GDM1 (cell line): ENCODE measurements around the gene RBM15.

ENCODE experiments used
- DNase-seq: peaks from one replicate; lab custom pipeline; 2025; lab: John Stamatoyannopoulos, UW

RBM15 gene

GRCh38 chr1:110355321-110355720 is 16.1 kb downstream of the RBM15 start:
- DNase-seq, result no peak

DNA sequence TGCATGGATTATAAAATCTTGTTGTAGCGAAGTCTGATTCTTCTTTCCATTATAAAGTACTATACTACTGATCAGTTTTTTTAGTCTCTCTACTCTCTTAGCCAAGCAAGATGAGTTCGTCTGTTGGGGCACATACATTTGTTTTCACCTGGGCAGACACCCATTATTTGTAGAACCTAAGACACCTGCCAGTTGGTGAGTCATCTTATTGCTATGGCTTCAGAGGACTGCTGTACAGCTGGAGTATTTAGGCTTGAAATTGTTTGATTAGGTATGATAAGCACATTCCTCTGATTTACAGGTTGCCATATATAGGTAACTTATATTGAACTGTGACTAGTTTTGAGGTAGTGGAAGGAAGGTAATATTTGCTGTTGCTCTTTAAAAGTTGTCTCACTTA is 17.2 kb downstream of the RBM15 start:
- no peak for DNase-seq

- no peak for DNase-seq
Measured at GRCh38 chr1:110360431-110360830, 21.3 kb downstream of the RBM15 start.

DNA sequence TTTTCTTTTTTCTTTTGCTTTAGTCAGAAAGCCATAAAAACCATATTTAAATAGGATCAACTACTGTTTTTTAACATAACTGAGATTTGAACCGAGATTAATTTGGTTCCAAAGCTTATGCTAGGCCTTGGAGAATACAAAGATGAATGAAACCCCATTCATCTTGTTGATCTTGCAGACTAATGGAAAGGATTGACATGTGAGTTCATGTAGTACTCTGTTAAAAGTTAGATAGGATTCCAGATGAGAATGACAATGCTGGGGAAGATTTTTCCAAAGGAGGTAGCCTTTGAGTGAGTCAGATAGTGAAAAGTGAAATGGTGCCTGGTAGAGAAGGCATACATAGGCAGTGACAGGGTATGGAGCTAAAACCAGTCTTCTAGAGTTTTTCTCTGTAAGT is 22.7 kb downstream of the RBM15 start:
- DNase-seq, result no peak

- DNase-seq, result no peak
Measured at GRCh38 chr1:110364221-110364620, 25.0 kb downstream of the RBM15 start.

GRCh38 chr1:110370827-110371226 is 31.6 kb downstream of the RBM15 start:
- DNase-seq, result no peak

- no peak for DNase-seq
Measured at GRCh38 chr1:110375490-110375889, 36.3 kb downstream of the RBM15 start.

DNA sequence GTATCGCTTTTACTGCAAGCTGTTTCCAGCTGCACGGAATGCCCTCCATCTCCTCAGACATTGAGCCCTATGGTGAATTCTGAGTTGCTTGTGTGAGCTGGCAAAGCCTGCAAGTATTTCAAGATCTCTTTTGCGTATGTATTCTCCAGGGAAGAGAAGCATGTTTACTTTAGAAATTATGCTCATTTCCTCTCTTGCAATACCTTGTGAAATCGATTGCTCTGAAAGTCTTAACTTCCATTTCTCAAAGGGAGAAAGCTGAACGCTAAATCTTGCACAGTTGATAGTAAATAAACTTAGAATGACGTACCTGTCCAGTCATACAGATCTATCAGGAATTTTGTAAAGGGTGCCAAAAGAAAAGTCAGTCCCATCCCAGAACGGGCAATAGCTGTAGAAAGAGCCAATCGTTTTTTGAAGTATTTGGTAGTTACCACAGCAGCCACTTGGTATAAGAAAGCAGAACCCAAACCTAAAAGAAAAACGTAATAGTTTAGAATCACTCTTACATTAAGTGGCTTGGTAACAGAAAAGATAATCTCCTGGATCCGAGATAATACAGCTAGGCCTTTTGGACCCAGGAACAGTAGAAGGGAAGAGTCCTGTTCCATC is 41.6 kb downstream of the RBM15 start:
- no peak for DNase-seq

DNA sequence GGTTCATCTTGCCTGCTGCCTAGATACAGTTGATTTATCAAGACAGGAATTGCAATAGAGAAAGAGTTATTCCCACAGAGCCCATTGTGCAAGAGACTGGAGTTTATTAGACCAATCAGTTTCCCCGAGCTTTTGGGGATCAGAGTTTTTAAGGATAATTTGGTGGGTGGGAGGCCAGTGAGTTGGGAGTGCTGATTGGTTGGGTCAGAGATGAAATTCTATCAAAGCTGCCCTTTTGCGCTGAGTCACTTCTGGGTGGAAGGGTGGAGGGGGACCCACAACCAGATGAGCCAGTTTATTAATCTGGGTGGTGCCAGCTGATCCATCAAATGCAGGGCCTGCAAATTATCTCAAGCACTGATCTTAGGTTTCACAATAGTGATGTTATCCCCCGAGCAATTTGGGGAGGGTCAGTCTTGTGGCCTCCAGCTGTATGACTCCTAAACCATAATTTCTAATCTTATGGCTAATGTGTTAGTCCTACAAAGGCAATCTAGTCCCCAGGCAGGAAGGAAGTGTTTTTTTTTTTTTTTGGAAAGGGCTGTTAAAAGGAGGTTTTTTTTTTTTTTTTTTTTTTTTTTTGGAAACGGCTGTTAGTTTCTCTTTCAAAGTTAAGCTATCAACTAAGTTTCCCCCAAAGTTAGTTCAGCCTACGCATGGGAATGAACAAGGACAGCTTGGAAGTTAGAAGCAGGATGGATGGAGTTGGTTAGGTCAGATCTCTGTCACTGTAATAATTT is 44.2 kb downstream of the RBM15 start:
- no peak for DNase-seq

DNA sequence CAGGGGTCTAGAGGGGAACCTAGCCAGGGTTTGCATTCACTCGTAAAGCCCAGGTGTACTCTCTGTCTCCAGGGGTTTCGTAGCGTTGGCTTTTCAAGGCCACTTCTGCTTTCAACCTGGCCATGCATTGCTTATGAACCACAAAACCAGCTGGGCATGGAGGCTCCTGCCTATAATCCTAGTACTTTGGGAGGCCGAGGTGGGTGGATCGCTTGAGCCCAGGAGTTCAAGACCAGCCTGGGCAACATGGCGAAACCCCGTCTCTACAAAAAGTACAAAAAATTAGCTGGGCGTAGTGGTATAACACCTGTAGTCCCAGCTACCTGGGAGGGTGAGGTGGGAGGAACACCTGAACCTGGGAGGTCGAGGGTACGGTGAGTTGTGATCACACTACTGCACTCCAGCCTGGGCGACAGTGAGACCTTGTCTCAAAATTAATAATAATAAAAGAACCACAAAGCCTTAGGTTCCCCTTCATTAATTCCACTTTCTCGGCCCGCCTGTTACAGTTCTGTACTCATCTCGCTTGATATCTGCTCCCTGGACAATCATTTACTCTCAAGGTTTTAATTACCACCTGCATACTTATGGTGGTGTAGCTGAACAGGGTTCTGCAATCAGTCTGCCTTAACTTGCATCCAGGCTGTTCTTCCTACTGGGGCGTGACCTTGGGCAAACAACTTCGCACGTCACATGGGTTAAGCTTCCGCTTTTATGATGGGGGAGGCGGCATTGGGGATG is 45.6 kb downstream of the RBM15 start:
- no peak for DNase-seq

DNA sequence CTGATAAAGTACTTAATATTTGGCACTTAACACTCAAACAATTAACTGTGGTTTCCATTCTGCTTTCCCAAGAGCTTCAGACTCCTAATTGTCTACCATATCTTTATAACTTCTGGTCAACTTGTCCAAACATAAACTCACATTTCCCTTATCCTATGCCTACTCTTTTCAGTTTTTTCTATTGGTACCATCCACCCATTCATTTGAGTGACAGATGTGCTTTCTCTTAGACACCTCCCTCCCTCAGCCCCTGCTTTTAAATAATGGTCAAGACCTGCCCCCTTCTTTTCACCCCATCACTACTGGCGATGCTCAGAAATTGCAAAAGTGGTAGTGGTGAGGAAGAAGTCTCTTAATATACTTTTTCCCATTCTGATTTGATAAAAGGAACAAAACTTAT is 46.2 kb downstream of the RBM15 start:
- no peak for DNase-seq

GRCh38 chr1:110387048-110387754 is 48.0 kb downstream of the RBM15 start:
- no peak for DNase-seq

- no peak for DNase-seq
Measured at GRCh38 chr1:110390096-110390495, 50.9 kb downstream of the RBM15 start.

DNA sequence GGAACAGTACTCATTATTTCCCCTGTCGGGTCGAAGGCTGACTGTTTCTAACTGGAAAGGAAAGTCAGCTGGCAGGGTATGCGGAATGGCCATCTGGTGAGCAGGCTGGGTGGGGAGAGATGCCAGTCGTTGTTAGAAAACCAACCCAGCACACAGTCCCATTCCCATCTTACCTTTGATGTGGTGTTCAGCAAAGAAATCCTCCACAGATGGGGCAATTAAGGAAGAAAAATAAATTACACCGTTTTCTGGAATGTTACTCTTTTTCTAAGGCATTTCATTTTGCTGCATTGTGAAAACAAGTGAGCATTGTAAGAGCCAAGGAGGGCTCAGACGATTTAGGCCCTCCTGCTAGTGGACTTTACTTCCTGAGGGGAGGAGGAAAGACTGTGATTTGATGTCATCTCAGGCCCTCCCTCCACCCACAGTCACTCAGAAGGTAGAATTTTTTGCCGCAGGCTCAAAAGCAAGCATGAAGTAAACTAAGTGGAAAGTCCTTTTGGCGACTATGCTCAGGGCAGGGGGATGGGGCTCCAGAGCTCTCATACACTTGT is 51.6 kb downstream of the RBM15 start, which contains the start of gene SLC16A4:
Gene SLC16A4, minus strand, starts transcription at position 335 of the 554 bp plus-strand sequence. CDS start 1,703 bp downstream, outside the sequence.
- DNase-seq, result no peak

DNA sequence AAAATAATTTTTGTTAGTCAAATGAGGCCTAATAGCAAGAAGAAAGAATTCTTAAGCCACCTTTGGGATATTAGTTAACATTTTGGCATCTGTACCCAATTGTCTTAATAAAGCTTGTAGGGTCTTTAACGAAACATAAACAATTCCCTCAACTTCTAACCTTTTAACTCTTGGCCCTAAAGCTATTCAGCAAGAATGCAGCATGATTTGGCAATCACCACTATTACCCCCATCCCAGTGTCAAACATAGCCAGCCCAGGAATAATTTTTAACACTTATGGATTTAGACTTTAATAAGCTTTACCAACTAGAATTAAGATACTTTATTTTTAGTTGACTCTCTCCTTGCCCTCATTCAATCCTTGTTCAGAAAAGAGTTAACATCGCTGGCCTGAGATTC is 54.1 kb downstream of the RBM15 start:
- DNase-seq, result no peak

- DNase-seq, result no peak
Measured at GRCh38 chr1:110393691-110394492, 54.7 kb downstream of the RBM15 start.

- no peak for DNase-seq
Measured at GRCh38 chr1:110394493-110394820, 55.3 kb downstream of the RBM15 start.
